B cell (primary cell): ENCODE data around the gene CXCR3.

Experiments used
- CTCF ChIP-seq: fragments of 200-600 bp; IDR thresholded peaks from one replicate; pipeline ENCODE4 v1.8.0; 2022; ENCODE audit warnings: antibody characterized with exemption, mild to moderate bottlenecking
- EZH2 ChIP-seq: IDR thresholded peaks from 2 replicates; pipeline ENCODE4 v1.6.1; 2012; ENCODE audit warnings: borderline replicate concordance, low read depth, mild to moderate bottlenecking, moderate library complexity, low read length; ENCODE audit not compliant: insufficient read depth, poor library complexity, severe bottlenecking

DNA sequence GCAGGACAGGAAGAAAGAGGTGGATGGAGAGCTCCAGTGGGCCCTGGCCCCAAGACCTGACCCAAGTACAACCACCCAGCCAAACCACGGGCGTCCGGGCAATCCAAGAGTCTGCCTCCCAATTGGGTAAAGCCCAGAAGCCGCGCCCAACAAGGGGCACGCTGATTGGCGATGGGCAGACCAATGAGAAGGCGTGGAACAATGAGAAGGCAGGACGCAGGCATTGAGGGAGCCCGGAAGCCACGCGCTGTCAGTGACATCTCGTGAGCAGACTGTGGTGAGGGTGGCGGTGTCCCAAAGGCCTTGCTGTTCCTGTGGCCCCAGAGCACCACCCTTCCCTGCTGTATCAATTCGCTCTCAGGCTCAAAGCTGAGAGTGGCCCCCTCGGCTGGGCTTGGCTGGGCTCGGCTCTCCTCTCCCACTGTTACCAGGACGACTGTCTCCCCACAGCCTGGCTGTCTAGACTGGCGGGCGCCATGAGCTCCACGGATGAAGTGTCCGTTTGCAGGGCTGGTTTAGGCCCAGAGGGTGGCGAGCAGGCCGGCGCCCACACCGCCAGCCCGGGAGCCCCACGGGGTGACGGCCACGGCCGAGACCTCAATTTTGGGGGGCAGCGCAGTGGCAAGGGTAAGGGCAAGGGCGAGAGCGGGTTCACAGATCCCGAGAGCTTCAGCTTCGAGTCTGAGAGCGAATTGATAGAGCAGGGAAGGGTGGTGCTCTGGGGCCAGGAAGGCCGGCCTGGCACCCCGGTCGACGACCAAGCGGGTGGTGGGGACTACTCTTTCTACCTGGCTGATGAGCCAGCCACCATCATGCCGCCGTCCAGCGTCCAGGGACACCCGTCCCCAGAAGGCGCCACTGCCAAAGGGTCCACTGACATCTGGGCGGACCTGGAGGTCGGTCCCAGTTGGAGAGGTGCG lies 49.3 kb upstream of the CXCR3 start, which contains the start of gene LOC101059915:
- TF ChIP-seq CTCF = no peak
- TF ChIP-seq EZH2 = no peak
